GM21381 (cell line): ENCODE data around the gene LPGAT1.
"Not testable (repeated sequence)": the region's sequence is repeated elsewhere in the genome, so short reads cannot be mapped to it uniquely, and the experiment has no call there.

Source experiments
- ATAC-seq: cut with Tn5 transposase; IDR thresholded peaks from one replicate; pipeline ENCODE4 v1.9.1; 2021; ENCODE audit warnings: mild to moderate bottlenecking, moderate library complexity; ENCODE audit not compliant: unreplicated experiment

LPGAT1 gene

DNA sequence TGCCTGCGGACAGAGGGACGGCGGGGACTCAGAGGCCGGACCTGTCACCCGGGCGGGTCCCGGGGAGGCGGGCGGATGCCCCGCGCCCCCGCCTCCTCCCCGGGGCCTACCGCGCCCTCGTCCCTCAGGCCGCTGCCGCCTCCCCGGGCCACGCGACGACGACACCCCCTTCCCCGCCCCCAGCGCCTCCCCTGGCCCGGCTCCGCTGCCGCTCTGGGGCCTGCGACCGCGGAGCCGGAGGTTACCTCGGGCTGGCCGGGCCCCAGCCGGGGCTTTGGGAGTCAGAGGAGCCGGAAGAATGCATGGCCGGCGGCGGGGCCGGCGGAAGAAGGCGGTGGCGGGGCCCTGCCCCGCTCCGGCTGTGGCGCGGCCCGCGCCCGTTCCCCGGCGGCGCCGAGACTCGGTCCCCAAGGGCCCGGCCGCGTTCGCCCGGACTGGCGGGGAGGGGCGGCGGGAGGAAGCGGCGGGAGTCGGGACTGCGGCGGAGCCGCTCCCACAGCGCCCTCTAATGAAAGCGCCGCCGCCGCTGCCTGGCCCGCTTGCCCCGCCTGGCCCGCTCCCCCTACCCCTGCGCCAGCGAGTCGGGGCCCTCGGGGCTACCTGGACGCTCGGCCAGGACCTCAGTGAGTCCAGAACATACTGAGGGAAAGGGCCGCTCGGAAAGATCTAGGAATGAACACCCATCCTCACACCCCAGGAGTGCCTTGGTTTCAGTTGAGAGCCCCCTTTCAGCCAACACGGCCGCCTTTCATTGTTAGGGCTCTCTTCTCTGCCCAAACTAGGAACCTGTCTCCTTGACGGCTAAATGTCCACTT, at the start of gene LPGAT1:
Gene LPGAT1 (minus strand): TSS at position 436 of the 815 bp plus-strand sequence. CDS start 1,467 bp downstream, outside the sequence.
- peak; percentile 76 for ATAC-seq

GRCh38 chr1:211879475-211879874, 48.9 kb upstream of the LPGAT1 start:
- ATAC-seq: no peak

GRCh38 chr1:211876851-211877590, 46.5 kb upstream of the LPGAT1 start:
- no peak for ATAC-seq

- ATAC-seq: no peak
Measured at GRCh38 chr1:211875541-211875940, 45.0 kb upstream of the LPGAT1 start.

GRCh38 chr1:211874521-211875347, 44.2 kb upstream of the LPGAT1 start:
- no peak for ATAC-seq

DNA sequence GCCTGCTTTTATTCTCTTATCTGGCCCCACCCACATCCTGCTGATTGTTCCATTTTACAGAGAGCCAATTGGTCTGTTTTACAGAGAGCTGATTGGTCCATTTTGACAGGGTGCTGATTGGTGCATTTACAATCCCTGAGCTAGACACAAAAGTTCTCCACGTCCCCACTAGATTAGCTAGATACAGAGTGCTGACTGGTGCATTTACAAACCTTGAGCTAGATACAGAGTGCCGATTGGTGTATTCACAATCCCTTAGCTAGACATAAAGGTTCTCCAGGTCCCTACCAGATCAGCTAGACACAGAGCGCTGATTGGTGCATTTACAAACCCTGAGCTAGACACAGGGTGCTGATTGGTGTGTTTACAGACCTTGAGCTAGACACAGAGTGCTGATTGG, 43.2 kb upstream of the LPGAT1 start:
- ATAC-seq: not testable (repeated sequence)

GRCh38 chr1:211870156-211870555, 39.6 kb upstream of the LPGAT1 start:
- no peak for ATAC-seq

DNA sequence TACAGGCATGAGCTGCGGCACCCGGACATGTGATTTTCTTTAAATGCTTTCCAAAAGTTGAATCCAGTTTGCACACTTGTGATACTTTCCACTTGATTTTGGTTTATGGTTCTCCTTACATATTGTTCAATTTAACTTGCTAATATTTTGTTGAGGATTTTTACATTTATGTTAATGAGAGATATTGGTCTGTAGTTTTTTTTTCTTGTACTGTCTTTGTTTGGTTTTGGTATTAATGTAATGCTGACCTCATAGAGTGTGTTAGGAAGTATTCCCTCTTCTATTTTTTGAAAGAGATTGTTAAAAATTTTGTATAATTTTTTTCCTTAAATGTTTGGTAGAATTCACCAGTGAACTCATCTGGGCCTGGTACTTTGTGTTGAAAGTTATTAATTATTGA, 34.6 kb upstream of the LPGAT1 start:
- no peak for ATAC-seq

- no peak for ATAC-seq
Measured at GRCh38 chr1:211859405-211859804, 28.8 kb upstream of the LPGAT1 start.

GRCh38 chr1:211851174-211851573, 20.6 kb upstream of the LPGAT1 start:
- ATAC-seq: no peak

GRCh38 chr1:211843507-211844298, 13.1 kb upstream of the LPGAT1 start:
- no peak for ATAC-seq

GRCh38 chr1:211843018-211843417, 12.5 kb upstream of the LPGAT1 start:
- no peak for ATAC-seq

GRCh38 chr1:211842518-211842917, 12.0 kb upstream of the LPGAT1 start:
- ATAC-seq: no peak

- ATAC-seq: no peak
Measured at GRCh38 chr1:211839106-211839505, 8.5 kb upstream of the LPGAT1 start.

DNA sequence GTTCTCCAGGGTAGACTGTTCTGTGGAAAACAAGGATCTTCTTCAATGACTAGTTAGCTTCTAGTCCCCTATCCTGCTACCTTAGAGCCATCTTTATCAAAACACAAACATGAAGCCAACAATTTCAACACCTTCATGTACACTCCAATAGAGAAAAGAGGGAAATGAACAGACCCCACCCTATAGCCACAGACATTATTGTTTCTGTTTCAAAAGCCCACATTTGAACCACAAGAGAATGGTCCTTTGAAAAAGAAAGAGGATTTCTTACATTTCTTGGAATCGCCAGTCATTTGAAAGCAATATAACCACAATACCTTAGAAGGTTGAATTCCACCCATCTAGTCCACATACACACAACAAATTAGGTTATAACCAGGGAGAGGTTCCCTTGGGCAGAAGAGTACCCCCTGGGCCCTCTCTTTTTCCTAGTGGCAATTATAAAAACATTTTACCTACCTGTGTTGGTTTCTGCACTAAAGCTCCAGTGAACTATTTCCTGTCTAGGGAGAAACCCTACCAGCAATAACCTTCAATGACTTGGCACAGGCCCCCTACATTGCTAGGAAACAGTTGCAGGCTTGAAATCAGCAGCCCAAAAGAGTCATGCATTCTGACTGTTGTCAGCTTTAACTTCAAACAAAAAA, 2.7 kb upstream of the LPGAT1 start:
- ATAC-seq: no peak

DNA sequence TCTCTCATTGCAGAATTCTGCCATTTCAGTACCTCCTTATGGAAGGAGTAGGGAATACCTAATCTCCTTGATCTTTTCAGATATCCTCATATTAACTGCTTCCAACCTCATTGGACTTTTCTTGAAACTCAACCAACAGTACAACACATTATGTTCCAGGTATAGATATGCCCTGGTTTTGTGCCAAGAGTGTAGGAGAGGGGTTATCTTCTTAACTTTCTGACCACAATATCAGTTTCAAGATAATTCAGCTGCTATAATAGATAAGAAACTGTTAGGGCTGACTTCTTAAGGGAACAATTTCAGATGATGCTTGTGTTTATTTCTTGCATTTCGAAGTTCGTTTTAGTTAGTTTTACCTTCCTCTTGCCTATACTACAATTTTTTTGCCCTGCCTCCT, 2.1 kb upstream of the LPGAT1 start:
- ATAC-seq: no peak

GRCh38 chr1:211831558-211832323, 1.2 kb upstream of the LPGAT1 start:
- ATAC-seq: no peak

DNA sequence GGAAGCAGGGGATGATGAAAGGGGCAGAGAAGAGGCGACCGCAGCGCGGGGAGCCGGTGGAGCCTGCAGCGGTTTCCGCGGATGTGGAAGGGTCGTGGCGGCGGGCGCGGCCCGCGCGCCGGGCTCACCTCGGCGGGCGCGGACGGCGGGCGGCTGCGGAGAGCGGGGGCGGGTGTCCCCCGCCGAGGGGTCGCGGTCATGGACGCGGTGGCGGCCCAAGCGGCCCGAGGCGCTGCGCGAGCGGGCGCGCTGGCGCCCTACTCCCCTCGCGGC, 572 bp downstream of the LPGAT1 start:
- ATAC-seq: peak; percentile 22

GRCh38 chr1:211829343-211830054, 1.1 kb downstream of the LPGAT1 start:
- ATAC-seq: no peak
